Tibial artery (tissue), 4 donors: Measurements from ENCODE around the gene PLBD1.

Experiments used
- DNase-seq, 2 donors: peaks; one replicate each; pipeline ENCODE4 v3.0.0-alpha.2; 2019
- H3K27ac ChIP-seq, 2 donors: fragments of 200-600 bp; sonication (generic) in 1 of 2; 1 replicate in 1 of 2; 2 replicates in 1 of 2; pipeline ENCODE4 v1.5.1; 2018 to 2019; ENCODE audit warnings: mild to moderate bottlenecking in 1 of 2
- H3K27me3 ChIP-seq, 2 donors: fragments of 200-600 bp; sonication (generic) in 1 of 2; one replicate each; pipeline versions ENCODE4 v1.5.1 to v1.6.0; 2016 to 2019
- H3K36me3 ChIP-seq, 3 donors: fragments of 200-600 bp; sonication (generic) in 2 of 3; one replicate each; pipeline ENCODE4 v1.5.1; 2016 to 2019; ENCODE audit warnings: mild to moderate bottlenecking in 2 of 3
- H3K4me1 ChIP-seq, 4 donors: fragments of 200-600 bp; sonication (generic) in 2 of 4; 1 replicate in 3 of 4; 2 replicates in 1 of 4; pipeline ENCODE4 v1.5.1; 2016 to 2019
- H3K4me3 ChIP-seq, 2 donors: fragments of 200-600 bp; sonication (generic) in 1 of 2; 1 replicate in 1 of 2; 2 replicates in 1 of 2; pipeline ENCODE4 v1.5.1; 2018 to 2019; ENCODE audit warnings: mild to moderate bottlenecking in 2 of 2
- H3K9me3 ChIP-seq, 3 donors: fragments of 200-600 bp; sonication (generic) in 1 of 3; one replicate each; pipeline ENCODE4 v1.5.1; 2016 to 2019
- intact Hi-C: fragments of 100-400 bp; cut with DNase I; formaldehyde crosslinking; loops from one replicate; pipeline ENCODE4 v1.15.0; 2023; ENCODE audit warnings: low total_unique reads
- TF ChIP-seq, protein P1 (sequence below), 2 experiments: fragments of 200-600 bp in 1 of 2; fragments of 450-650 bp in 1 of 2; IDR thresholded peaks; one replicate each; pipeline ENCODE4 v1.5.1; 2017 to 2019; ENCODE audit warnings: antibody characterized with exemption in 2 of 2, mild to moderate bottlenecking in 1 of 2, moderate library complexity in 1 of 2

PLBD1 gene, protein sequence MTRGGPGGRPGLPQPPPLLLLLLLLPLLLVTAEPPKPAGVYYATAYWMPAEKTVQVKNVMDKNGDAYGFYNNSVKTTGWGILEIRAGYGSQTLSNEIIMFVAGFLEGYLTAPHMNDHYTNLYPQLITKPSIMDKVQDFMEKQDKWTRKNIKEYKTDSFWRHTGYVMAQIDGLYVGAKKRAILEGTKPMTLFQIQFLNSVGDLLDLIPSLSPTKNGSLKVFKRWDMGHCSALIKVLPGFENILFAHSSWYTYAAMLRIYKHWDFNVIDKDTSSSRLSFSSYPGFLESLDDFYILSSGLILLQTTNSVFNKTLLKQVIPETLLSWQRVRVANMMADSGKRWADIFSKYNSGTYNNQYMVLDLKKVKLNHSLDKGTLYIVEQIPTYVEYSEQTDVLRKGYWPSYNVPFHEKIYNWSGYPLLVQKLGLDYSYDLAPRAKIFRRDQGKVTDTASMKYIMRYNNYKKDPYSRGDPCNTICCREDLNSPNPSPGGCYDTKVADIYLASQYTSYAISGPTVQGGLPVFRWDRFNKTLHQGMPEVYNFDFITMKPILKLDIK

DNA sequence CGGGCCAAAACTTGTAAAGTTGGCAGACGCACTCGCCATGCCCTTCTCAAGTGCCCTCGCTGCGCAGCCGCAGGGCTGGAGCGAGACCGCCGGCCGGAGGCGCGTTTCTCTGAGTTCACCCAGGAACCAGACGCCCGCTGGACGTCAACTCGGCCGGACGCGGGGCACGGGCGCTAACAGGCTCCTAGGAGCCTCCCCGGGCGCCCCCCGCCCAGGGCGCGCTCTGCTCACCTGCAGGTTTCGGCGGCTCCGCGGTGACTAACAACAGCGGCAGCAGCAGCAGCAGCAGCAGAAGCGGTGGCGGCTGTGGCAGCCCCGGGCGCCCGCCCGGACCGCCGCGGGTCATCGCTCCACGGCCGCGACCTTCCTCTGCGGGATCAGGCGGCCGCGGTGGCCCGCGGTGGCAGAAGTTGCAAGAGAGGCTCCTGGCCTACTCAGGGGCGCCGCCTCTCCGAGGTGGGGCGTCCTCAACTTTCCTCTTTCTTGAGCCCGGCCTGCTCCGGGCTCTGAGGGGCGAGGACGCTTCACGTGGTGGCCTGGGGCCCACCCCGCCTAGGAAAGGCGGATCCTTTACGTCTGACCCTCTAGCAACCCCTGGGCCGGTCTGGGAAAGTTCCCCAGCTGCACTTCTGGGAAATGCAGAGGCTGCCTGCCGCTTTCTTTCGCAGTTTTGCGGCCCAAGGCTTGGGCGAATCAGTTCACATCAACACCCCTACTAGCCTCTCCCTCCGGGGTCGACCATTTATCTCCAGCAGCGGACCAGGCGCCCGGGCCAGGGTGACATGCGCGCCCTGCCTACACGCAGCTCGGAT is at the start of gene PLBD1:
PLBD1 (minus strand) TSS at position 533 of the 812 bp plus-strand sequence; CDS start at position 346, 187 bp downstream.
- peak; percentile 57 to 76 for DNase-seq
- no peaks in the 10 kb centered on the region for H3K9me3 ChIP-seq

DNA sequence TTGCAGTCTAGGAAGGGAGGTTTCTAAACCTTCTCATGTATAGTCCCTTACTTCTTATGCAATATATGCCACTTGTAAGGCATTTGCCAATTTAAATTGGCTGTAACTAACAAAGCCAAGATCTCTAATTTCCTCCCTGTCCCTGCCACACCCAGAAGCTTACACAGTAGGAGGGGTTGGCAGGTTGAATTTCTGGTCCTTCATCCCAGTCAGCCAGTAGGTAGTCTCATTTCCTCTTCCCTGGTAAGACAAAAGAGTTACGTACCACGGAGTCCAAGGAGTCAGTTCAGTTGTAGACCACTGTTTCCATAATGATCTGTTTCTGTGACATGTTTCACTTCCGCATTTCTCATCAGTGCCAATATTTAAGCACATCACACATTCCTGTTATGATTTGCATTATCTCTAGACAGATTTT is 47.0 kb upstream of the PLBD1 start:
- no peak for DNase-seq
- Histone ChIP-seq H3K27me3 (no peaks in the 10 kb centered on the region), H3K9me3 (peaks cover 0 to 13% (median 0%) of the 10 kb centered on the region in 3 donors), H3K4me1 (peaks cover 0 to 10% (median 4%) of the 10 kb centered on the region in 4 donors), H3K27ac (no peak overlapping the region), H3K36me3 (no peaks in the 10 kb centered on the region), H3K4me3 (no peak overlapping the region)
- TF ChIP-seq, protein P1, sequence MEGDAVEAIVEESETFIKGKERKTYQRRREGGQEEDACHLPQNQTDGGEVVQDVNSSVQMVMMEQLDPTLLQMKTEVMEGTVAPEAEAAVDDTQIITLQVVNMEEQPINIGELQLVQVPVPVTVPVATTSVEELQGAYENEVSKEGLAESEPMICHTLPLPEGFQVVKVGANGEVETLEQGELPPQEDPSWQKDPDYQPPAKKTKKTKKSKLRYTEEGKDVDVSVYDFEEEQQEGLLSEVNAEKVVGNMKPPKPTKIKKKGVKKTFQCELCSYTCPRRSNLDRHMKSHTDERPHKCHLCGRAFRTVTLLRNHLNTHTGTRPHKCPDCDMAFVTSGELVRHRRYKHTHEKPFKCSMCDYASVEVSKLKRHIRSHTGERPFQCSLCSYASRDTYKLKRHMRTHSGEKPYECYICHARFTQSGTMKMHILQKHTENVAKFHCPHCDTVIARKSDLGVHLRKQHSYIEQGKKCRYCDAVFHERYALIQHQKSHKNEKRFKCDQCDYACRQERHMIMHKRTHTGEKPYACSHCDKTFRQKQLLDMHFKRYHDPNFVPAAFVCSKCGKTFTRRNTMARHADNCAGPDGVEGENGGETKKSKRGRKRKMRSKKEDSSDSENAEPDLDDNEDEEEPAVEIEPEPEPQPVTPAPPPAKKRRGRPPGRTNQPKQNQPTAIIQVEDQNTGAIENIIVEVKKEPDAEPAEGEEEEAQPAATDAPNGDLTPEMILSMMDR (IDR thresholded peaks at IDR 0.05), result no peak
- intact Hi-C loops, result no loop called here

More for the DNA sequence above, at the start of gene PLBD1:
- H3K4me3 ChIP-seq, result peak within 1 kb of the TSS; percentile 56 to 69
- intact Hi-C loops, result no loop called here
- TF ChIP-seq, protein P1 (IDR thresholded peaks at IDR 0.05), result no peak
- H3K27me3 ChIP-seq, result no peaks in the 10 kb centered on the region
- peaks cover 0 to 6% (median 2%) of the 10 kb centered on the region in 4 donors for H3K4me1 ChIP-seq
- H3K36me3 ChIP-seq, result no peaks in the 10 kb centered on the region
- peak within 1 kb of the TSS; percentile 50 to 61 for H3K27ac ChIP-seq

DNA sequence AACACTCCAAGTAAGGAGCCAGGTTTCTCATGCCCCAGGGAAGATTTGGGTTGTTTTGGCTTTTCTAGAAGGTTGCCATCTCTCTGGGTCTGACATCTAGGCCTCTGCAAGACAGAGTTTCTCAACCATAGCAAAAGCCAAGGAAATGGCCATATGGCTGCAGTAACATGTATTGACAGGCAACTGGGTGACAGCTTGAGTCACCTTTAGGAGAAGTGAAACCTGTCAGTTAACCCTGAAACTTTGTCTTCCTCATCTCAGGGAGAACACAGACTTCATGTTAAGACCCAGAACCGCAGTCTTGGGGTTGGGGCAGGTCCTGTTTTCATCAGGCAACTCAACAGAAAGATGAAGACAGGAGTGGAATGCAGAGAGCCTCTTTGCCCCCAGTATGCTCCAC is 46.0 kb upstream of the PLBD1 start:
- no peak for DNase-seq
- no peak overlapping the region for H3K27ac ChIP-seq
- H3K27me3 ChIP-seq, result no peaks in the 10 kb centered on the region
- H3K4me3 ChIP-seq, result no peak overlapping the region
- H3K36me3 ChIP-seq, result no peaks in the 10 kb centered on the region
- TF ChIP-seq, protein P1 (IDR thresholded peaks at IDR 0.05), result no peak
- intact Hi-C loops, result no loop called here
- H3K4me1 ChIP-seq, result peaks cover 0 to 10% (median 4%) of the 10 kb centered on the region in 4 donors
- peaks cover 0 to 18% (median 0%) of the 10 kb centered on the region in 3 donors for H3K9me3 ChIP-seq

DNA sequence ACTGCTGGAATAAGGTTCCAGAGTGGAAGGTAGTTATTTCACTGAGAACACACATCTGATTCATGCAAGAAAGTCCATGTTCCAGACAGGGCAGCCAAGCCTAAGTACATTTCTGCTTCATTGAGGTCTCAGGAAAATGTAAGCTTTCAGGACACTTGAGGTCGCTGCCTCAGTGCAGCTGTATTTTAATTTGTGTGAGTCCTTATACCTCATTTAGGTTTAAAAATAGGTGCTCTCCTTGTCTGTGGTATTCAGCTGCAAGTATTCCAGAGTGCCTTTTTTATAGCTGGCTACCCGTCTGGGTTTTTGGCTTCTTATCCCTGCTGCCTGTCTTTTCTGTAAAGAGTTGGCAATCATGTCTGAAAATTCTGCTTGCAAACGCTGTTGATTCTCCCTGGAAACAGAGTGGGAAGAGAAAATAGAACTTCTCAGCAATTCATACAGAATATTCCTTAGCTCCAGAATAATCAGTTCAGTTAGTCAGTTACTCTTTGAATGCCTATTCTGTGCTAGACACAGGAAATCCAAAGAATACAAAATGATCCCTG is 45.3 kb upstream of the PLBD1 start:
- intact Hi-C loops, result no loop called here
- TF ChIP-seq, protein P1 (IDR thresholded peaks at IDR 0.05), result no peak
- no peak overlapping the region for H3K27ac ChIP-seq

DNA sequence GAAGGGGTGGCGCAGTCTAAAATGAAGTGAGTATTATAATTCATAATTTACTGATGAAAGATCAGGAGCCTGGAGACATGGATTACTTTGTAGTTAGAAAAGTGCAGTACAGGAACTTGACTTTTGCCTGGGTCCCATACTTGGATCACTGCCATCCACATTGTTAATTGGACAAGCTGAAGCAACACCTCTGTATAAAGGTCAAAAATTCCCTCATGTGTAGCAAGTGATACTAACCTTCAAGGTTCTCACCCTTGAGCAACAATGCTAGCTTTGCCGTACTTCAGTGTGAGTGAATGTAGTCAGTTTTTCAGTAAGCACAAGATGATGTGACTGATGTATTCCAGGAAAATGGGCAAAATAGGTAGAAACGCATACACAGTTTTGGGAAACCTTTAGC is 44.6 kb upstream of the PLBD1 start:
- intact Hi-C loops, result no loop called here
- no peak for DNase-seq
- H3K9me3 ChIP-seq, result peaks cover 0 to 26% (median 0%) of the 10 kb centered on the region in 3 donors

More for the DNA sequence above, 45.3 kb upstream of the PLBD1 start:
- Histone ChIP-seq H3K27me3 (no peaks in the 10 kb centered on the region), H3K9me3 (peaks cover 0 to 20% (median 0%) of the 10 kb centered on the region in 3 donors), H3K36me3 (no peaks in the 10 kb centered on the region), H3K4me3 (no peak overlapping the region), H3K4me1 (peaks cover 0 to 10% (median 4%) of the 10 kb centered on the region in 4 donors)
- no peak for DNase-seq

More for the DNA sequence above, 44.6 kb upstream of the PLBD1 start:
- no peaks in the 10 kb centered on the region for H3K36me3 ChIP-seq
- no peaks in the 10 kb centered on the region for H3K27me3 ChIP-seq
- no peak overlapping the region for H3K4me3 ChIP-seq
- no peak overlapping the region for H3K27ac ChIP-seq
- TF ChIP-seq, protein P1 (IDR thresholded peaks at IDR 0.05), result no peak
- H3K4me1 ChIP-seq, result peaks cover 0 to 10% (median 4%) of the 10 kb centered on the region in 4 donors
